22Rv1 (cell line): Measurements from ENCODE around the gene CROCC2.

Experiments used
- H3K27ac ChIP-seq: fragments of 450-650 bp; 2 replicates; pipeline ENCODE4 v1.5.1; 2017
- ZFX ChIP-seq: fragments of 450-650 bp; IDR thresholded peaks from 2 replicates; pipeline ENCODE4 v1.6.1; 2017; ENCODE audit warnings: antibody characterized with exemption, borderline replicate concordance
- TF ChIP-seq, protein P1 (sequence below): fragments of 450-650 bp; IDR thresholded peaks from 2 replicates; pipeline ENCODE4 v1.5.1; 2017; ENCODE audit warnings: mild to moderate bottlenecking

Gene CROCC2

DNA sequence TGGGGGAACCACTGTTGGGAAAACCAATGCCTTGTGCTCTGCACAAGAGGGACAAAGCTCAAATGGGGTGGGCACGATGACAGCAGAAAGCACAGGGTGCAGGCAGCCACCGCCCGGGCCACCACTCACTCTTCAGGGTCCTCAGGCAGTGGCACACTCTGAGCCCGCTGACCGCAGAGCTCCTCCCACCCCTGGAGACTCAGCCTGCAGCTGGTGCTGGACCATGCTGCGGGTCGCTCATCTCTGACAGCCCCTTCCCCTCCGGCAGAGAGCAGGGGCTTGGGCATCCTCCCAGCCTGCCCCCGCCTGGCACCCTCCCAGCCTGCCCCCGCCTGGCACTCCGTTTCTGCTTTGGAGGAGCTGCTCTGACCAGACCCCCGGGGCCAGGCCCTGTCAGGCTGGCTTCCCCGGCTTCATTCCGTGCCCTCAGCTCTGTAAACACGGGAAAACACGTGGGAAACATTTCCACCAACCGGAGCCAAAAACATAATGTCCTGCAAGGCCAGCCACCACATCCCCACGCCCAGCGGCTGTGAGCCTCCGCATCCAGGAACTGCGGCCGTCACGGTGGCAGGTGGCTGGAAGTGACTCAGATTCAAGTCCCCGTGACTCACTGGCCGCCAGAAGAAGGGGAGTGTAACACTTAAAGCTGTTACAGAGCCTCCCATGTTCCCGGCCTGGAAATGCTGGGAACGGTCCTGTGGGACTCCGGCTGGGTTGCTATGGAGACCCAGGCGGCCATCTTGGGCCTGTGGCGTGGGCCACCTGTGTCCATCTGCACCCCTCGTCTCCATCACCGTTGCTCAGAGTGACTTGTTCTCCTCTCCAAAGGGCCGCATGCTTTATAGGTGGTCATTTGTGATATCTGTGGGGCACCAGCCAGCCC lies 85.5 kb downstream of the CROCC2 start:
- TF ChIP-seq, protein P1, sequence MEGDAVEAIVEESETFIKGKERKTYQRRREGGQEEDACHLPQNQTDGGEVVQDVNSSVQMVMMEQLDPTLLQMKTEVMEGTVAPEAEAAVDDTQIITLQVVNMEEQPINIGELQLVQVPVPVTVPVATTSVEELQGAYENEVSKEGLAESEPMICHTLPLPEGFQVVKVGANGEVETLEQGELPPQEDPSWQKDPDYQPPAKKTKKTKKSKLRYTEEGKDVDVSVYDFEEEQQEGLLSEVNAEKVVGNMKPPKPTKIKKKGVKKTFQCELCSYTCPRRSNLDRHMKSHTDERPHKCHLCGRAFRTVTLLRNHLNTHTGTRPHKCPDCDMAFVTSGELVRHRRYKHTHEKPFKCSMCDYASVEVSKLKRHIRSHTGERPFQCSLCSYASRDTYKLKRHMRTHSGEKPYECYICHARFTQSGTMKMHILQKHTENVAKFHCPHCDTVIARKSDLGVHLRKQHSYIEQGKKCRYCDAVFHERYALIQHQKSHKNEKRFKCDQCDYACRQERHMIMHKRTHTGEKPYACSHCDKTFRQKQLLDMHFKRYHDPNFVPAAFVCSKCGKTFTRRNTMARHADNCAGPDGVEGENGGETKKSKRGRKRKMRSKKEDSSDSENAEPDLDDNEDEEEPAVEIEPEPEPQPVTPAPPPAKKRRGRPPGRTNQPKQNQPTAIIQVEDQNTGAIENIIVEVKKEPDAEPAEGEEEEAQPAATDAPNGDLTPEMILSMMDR: no peak
- no peak for TF ChIP-seq ZFX
- H3K27ac ChIP-seq: no peak overlapping the region; the same call in 1 of the 2 replicates

DNA sequence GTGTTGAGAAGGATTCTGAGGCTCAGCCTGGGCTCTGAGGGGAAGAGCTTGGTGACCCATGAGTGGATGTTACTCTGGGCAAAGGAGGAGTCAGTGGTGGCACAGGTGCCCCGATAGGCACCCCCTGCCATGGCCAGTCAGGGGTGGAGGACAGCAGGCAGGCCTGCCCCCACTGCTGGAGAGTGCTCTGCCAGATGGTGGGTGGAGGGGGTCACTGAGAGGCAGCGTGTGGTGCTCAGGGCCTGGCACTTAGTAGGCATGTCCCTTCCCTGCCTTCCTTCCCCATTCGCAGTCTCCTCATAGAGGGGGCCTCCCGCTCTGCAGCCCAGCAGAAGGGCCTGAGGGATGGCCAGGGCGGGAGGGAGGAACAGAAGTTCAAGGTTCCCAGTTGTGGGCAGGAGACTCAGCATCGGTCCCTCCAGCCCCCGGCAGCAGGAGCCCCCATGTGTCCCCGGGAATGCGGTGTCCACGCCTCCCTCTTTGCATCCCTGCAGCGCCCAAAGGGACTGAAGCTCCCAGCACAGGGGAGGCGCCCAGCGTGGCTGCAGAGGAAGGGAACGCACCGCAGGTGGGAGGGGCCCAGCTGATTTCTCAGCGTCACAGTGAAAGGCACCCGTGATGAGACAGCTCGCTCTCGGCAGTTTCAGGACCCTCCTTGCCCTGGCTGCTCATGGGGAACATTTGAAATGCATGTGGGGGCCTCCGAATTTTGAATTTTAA lies 86.6 kb downstream of the CROCC2 start:
- no peak for TF ChIP-seq ZFX
- TF ChIP-seq, protein P1: no peak
- H3K27ac ChIP-seq: no peak overlapping the region

DNA sequence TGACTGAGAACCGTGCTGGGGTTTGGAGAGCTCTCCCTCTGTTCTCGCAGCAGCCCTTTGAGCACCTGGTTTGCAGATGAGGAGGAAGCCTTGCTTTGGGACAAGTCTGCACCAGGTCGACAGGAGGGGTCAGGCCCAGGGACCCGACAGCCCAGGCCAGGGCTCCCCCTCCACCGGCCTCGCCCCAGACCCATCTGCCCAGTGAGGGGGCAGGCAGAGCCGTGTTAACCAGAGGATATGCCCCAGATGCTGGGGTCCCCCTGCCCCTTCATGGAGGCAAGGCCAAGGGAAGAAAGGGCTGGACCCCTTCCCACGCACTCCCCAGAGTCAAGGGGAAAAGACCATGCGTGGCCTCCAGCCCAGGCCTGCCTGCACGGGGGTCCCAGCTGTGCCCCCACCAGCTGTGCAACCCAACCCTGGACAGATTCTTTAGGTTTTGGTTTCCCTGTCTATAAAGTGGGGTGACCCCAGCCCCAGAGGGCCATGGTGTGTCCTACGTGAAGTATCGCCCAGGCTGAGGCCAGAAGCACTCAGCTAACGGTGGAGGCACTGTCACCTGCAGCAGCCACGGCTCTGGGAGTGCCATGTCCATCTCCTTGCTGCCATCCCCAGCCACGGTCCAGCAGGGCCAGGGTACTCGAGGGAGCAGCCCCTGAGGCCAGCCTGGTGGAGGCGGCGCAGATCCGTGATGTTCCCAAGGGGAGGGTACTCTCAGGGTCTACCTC lies 87.5 kb downstream of the CROCC2 start:
- TF ChIP-seq, protein P1: no peak
- TF ChIP-seq ZFX: no peak

DNA sequence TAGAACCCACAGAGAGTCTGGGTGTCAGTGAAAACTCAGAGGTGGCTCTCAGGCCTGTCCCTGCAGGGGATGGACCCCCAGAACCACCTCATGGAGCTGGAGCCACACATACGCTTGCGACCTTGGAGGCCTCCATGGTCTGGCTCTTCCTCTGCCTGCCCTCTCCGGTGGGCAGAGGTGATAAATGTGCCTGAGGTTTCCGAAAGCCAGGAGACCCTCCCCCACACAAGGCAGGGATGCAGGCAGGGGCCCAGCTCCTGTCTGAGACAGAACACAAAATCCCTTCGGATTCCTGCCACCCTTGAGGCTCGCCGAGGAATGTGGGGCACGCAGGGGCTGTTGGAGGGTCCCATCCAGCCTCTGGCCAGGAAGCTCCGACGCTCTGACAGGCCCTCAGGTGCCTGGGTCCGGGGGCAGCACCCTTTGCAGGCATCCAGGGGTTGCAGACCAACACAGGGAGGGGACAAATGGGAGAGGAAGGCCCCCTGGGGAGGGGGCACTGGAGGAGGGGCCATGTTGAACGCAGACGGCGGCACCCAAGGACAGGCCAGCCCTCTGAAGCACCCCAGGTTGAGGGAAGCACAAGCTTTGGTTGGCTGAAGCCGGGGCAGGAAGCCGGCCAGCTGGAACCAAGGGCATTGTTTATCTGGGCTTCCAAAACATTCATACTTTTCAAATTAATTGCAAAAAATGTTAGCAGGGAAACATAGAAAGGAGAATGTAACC lies 88.2 kb downstream of the CROCC2 start:
- TF ChIP-seq, protein P1: no peak
- no peak for TF ChIP-seq ZFX
- no peak overlapping the region for H3K27ac ChIP-seq

More for the DNA sequence above, 87.5 kb downstream of the CROCC2 start:
- H3K27ac ChIP-seq: no peak overlapping the region

DNA sequence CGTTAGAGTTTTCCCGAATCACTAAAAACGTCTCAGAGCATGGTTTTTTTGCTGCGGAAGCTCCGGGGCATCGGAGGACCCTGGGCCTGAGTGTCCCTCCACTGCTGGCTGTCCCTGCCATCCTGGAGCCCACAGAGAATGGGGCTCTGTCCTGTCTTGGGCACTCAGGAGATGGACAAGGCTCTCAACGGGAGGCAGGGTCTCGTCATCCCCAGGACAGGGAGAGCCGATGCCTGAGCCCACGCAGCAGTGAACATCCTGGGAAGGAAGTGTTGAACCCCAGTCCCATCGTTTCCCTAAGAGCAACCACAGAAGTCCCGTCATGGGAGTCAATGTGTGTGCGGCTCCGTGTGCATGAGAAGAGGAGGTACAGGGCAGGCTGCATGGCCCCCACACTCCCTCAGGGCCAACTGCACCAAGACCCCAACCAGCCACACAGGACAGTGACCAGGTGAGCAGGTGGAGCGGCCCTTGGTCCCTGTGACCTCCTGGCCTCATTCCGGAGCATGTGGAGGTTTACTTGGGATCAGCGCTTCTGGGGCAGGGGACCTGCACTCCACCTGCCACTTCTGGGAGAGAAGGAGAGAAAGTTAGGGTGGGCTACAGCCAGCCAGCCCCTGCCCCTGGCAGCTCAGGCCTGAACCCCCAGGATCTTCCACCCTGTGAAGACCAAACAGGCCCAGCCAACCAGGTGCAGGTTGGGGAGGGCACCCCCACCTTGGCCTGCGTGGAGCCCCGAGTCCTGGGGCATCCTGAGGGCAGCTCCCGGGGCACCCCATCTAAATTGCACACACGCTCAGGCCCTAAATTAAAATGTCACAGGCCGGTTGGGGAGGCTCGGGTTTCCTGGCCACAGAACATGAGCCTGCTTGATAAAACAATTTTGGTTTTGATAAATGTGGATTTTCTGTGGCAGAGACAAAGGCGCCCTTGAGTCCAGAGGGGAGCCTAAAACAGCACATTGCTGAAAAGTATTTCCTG lies 89.2 kb downstream of the CROCC2 start:
- H3K27ac ChIP-seq: no peak overlapping the region
- TF ChIP-seq, protein P1: no peak
- TF ChIP-seq ZFX: no peak

DNA sequence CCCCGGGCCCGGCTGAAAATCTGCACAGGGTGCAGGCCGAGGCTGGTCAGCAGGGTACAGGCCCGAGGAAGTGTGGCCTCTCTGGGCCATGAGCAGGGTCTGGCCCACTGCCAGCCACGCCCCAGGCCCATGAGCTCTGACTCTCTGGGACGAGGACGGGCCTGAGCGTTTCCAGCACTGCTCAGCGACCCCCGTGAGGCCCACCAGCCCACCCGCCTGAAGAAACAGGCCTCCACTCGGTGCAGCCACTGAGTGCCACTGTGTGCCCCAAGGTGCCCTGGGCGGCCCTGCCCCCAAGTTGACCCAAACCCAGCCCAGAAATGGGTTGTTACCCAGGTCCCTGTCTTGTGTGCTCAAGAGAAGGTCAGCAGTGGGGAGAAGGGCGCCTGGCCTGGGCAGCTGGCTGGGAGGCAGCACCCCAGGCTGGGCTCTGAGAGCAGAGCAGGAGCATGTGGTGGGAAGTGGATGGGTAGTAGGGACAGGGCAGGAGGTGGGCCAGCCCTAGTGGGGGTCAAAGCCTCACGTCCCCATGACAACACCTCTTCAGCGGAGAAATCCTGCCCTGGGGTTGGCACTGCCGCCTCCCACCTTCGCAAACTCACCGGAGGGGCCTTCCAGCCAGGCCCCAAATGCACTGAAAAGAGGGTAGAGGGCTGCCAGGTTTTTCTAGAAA lies 90.2 kb downstream of the CROCC2 start:
- no peak overlapping the region for H3K27ac ChIP-seq

More for the DNA sequence above, 90.2 kb downstream of the CROCC2 start:
- TF ChIP-seq, protein P1: no peak
- TF ChIP-seq ZFX: no peak
